ENCODE measurements around the gene ACYP2. TPM values are rescaled to one million over a fixed set of nuclear protein-coding genes. Genes with fewer than 3 reads are reported as not detected.

ACYP2 gene
- total RNA-seq, 4 donors from 2014 or later = 3.7 to 15.1 (median 5.7) TPM

GRCh38 chr2:54330926-54331835 is 215.8 kb downstream of the ACYP2 start:
- no peaks in the 10 kb centered on the region for H3K36me3 ChIP-seq
- peaks cover 5 to 21% (median 12%) of the 10 kb centered on the region in 3 donors for H3K4me1 ChIP-seq
- 35 to 41% methylated on average over 14 to 17 of the region's 17 CpGs for WGBS, 2 donors
- H3K9me3 ChIP-seq = no peaks in the 10 kb centered on the region
- no peaks in the 10 kb centered on the region for H3K27me3 ChIP-seq
- no peak for DNase-seq
- TF ChIP-seq CTCF (IDR thresholded peaks at IDR 0.05) (no peak), POLR2A (IDR thresholded peaks at IDR 0.05) (no peak)
- H3K27ac ChIP-seq = peak overlapping the region; percentile 86 to 96 (median 90)
- intact Hi-C loops (cut with DNase I) = no loop called here
- H3K4me3 ChIP-seq = peak overlapping the region; percentile 54 to 84 (median 62)

GRCh38 chr2:54332386-54332785 is 217.0 kb downstream of the ACYP2 start:
- Histone ChIP-seq H3K4me3 (no peak overlapping the region), H3K9me3 (no peaks in the 10 kb centered on the region), H3K27ac (no peak overlapping the region), H3K36me3 (no peaks in the 10 kb centered on the region), H3K4me1 (peaks cover 5 to 21% (median 12%) of the 10 kb centered on the region in 3 donors), H3K27me3 (no peaks in the 10 kb centered on the region)
- intact Hi-C loops (cut with DNase I) = no loop called here
- TF ChIP-seq POLR2A (IDR thresholded peaks at IDR 0.05) = no peak
- TF ChIP-seq CTCF (IDR thresholded peaks at IDR 0.05) = no peak
- 55 to 57% methylated on average over 3 of the region's 3 CpGs for WGBS, 2 donors
- DNase-seq = no peak

GRCh38 chr2:54336136-54336976 is 220.9 kb downstream of the ACYP2 start:
- intact Hi-C loops (cut with DNase I) = no loop called here
- Histone ChIP-seq H3K27ac (no peak overlapping the region), H3K4me1 (peaks cover 0 to 2% (median 2%) of the 10 kb centered on the region in 3 donors), H3K27me3 (no peaks in the 10 kb centered on the region), H3K36me3 (no peaks in the 10 kb centered on the region), H3K4me3 (no peak overlapping the region), H3K9me3 (no peaks in the 10 kb centered on the region)
- WGBS, 2 donors = 78 to 81% methylated on average over 1 of the region's 1 CpG
- DNase-seq = no peak
- no peak for TF ChIP-seq POLR2A (IDR thresholded peaks at IDR 0.05)

- Histone ChIP-seq H3K4me3 (no peak overlapping the region), H3K36me3 (no peaks in the 10 kb centered on the region), H3K27me3 (no peaks in the 10 kb centered on the region), H3K9me3 (no peaks in the 10 kb centered on the region), H3K27ac (no peak overlapping the region), H3K4me1 (no peaks in the 10 kb centered on the region)
- TF ChIP-seq POLR2A (IDR thresholded peaks at IDR 0.05) = no peak
- TF ChIP-seq CTCF (IDR thresholded peaks at IDR 0.05) = no peak
- WGBS, 2 donors = 75 to 88% methylated on average over 1 of the region's 1 CpG
- intact Hi-C loops (cut with DNase I) = no loop called here
- no peak for DNase-seq
Measured at GRCh38 chr2:54336977-54337255, 221.5 kb downstream of the ACYP2 start.

- Histone ChIP-seq H3K27ac (no peak overlapping the region), H3K4me3 (no peak overlapping the region), H3K36me3 (no peaks in the 10 kb centered on the region), H3K4me1 (no peaks in the 10 kb centered on the region), H3K9me3 (no peaks in the 10 kb centered on the region), H3K27me3 (no peaks in the 10 kb centered on the region)
- 71 to 73% methylated on average over 1 of the region's 1 CpG for WGBS, 2 donors
- no peak for DNase-seq
- TF ChIP-seq CTCF (IDR thresholded peaks at IDR 0.05) = no peak
- no peak for TF ChIP-seq POLR2A (IDR thresholded peaks at IDR 0.05)
- intact Hi-C loops (cut with DNase I) = no loop called here
Measured at GRCh38 chr2:54341656-54342055, 226.2 kb downstream of the ACYP2 start.

Data from esophagus squamous epithelium (tissue), 5 donors.